ENCODE measurements around the gene MEG3.

MEG3 gene

GRCh38 chr14:100851586-100851916, 25.6 kb downstream of the MEG3 start:
- no peak for DNase-seq

DNA sequence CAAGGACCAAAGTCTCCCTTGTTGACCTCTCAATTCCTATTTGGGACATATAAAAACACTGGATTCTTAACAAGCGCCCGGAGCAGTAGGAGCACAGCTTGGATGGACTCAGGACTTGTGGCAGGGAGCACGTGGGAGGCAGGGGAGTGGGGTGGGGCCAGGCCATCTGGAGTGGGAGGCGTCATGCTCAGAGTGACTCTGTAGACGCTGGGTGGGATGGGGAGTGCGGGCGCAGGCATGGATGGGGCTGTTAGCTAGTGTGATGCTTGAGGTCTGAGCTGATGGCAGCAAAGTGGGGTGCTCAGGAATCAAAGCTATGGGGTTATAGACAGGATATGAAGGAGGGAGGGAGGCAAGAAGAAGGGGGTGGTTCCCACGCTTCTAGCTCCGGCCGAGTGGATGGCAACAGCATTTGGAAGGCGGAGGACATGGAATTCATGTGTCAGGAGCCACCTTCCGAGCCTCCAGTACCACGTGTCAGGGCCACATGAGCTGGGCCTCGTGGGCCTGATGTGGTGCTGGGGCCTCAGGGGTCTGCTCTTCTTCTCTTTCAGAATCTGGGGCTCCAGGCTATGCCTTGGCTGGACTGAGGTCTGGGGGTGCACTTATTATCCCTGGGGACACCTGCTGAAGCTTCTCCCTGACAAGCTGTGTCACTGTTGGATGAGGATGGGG, 26.2 kb downstream of the MEG3 start:
- no peak for DNase-seq

DNA sequence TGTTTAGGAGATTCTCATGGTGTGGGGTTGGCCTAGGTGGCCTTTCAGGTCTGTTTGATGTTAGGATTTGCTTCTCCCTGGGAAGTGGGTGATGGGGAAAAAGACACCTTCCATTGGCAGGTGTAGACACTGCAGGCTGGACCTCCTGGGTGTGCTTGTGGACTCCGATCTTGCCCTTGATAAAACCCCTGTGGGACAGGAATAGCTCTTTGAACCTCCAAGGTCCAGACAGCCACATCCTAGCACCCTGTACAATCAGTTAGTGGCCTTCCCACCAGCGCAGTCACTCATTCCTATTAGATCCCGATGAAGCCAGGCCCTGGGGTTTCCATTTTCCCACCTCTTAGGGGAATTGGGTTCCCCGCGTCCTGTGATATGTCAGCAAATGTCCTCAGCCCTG, 28.5 kb downstream of the MEG3 start:
- no peak for DNase-seq

DNA sequence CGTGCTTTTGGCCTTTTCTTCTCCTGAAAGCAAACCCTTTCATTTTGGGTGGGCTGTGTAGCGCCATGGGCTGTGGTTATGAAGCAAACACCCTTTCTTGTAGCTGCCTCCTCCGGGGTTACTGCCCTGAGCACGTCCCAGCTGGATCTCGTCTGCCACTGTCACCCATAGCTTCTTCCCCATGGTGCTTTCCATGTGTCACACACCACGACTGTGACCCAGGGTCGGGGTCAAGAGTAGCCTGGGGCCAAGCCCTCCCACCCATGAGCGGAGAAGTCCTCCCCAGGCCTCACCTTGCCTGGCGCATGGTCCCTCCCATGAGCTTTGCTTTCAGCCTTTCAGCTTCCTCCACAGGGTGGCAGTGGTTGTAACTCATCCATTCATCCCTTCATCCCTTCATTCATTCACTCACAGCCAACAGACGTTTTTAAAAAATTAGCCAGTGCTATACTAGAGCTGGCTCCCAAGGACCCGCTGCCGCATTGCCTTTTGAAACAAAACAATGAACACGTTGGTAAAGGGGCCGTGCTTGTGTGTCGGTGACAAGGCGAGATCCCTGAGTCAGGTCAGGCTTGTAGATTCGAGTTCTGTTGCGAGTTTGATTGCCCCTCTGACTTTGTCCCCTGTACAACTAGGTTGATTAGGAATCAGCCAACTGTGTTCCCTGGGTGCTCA, 29.5 kb downstream of the MEG3 start:
- no peak for DNase-seq

- DNase-seq: no peak
These were observed 30.4 kb downstream of the MEG3 start for GRCh38 chr14:100856056-100856950.

DNA sequence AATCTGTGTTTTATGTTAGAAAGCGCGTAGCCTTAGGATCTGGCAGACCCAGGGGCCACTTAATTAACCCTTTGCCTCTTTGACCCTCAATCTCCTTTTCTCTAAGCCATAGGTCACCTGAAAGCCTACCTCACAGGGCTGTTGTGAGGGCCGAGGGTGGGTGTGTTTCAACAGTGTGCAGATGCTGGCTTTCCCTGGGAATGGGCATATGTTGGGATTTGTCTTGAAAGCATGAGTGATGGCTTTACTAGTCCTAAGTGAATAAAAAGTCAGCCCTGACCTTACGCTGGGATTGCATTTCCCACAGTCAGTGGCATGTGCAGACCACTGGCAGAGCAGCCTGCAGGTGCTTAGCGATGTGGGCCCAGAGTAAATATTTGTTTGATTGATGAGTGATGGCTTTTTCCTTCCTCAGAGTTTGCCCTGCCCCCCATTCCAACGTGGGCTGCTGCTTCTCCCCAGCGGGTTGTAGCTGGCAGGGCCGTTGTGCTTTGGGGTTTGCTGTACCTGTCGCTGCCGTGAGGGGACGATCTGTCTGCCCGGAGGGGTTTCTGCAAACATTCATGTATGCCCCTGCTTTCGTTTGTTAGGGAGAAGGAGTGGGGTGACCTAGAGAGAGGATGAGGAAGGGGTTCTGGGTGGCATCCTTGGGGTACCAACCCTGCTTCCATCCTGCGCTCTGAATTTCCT, 31.5 kb downstream of the MEG3 start:
- DNase-seq: no peak

DNA sequence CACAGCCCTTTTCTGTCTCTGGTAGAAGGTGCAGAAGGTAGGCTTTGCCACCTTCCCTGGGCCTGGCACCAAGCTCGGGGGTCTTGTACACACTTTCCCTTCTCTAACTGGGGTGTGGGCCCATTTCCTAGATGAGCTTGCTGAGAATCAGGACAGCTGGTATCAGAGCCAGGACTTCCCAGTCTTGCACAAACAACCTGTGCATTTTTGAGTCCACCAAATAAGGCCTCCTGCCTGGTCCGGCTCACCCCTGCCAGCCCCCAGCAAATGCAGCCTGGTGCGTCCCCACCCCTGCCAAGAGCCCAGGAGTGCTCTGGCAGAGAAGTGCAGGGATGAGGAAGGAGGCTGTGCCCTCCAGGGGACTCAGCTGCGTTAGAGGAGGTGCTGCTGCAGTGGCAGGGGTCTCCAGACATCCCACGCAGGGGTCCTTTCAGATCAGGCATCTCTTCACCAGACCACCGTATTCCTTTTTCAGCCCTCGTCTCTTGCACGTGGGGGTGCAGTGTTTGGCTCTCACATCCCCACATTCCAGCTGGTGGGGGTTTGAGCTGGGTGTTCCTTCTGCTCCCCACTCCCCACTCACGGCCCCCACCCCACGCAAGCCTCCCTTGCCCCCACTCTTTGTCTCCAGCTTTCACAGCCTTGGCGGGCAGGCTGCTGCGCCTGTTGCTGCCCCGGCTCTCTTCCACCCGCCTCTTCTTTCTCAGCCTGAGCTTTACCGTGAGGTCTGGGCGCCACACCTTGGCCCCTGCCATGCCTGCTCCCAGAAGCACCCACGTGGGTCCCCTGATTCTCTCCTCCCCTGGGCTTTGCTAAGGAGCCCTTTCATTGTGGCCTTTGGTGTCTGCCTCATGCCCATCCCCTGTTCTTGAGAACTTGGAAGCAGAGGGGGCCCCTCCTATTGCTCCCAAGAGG, 32.3 kb downstream of the MEG3 start:
- no peak for DNase-seq

GRCh38 chr14:100858838-100859220, 32.9 kb downstream of the MEG3 start:
- no peak for DNase-seq

GRCh38 chr14:100859781-100860180, 33.9 kb downstream of the MEG3 start:
- no peak for DNase-seq

DNA sequence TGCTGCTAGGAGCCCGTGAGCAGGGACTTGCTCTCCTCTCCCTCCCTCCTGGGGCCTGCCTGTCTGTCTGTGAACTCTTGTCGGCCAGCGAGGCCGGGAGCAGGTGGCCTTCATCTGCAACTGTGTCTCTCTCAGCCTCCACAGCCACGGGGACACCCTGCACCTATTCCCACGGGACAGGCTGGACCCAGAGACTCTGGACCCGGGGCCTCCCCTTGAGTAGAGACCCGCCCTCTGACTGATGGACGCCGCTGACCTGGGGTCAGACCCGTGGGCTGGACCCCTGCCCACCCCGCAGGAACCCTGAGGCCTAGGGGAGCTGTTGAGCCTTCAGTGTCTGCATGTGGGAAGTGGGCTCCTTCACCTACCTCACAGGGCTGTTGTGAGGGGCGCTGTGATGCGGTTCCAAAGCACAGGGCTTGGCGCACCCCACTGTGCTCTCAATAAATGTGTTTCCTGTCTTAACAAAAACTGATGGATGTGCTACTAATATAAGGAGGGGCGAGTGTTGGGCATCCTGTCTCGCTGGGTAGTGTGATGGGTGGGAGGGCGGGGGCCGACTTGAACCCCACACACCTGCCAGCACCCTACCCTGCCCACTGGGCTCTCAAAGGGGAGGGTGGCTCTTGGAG, 34.8 kb downstream of the MEG3 start:
- DNase-seq: no peak

GRCh38 chr14:100861188-100861936, 35.4 kb downstream of the MEG3 start:
- no peak for DNase-seq

DNA sequence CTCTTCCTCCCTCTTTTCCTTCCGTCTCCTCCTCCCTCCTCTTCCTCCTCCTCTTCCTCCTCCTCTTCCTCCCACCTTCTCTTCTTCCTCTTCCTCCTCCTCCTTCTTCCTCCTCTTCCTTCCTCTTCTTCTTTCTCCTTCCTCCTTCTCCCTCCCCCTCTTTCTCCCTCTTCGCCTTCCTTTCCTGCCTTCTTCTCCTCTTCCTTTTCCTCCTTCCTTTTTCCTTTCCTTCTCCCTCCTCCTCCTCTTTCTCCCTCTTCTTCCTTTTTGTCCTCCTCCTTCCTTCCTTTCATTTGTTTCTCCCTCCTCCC, 36.0 kb downstream of the MEG3 start:
- DNase-seq: no peak

DNA sequence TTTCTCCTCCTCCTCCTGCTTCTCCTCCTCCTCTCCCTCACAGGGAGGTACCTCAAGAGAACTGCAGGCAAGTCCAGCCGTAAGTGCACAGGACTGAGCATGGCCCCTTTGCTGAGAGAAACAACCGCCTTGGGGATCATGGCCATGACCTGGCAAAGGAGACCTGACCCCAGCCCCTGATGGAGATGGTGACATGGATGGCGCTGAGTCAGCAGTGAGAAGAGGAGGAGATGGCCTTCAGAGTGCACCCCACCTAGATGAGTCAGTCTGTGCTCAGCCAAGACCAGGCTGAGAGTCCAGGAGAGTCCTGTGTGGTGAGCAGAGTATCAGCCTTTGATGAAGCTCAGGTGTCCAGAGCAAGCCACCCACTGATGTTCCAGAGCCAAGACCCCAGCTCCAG, 36.4 kb downstream of the MEG3 start:
- no peak for DNase-seq

GRCh38 chr14:100862793-100863192, 36.9 kb downstream of the MEG3 start:
- no peak for DNase-seq

GRCh38 chr14:100864206-100864605, 38.3 kb downstream of the MEG3 start:
- DNase-seq: no peak

DNA sequence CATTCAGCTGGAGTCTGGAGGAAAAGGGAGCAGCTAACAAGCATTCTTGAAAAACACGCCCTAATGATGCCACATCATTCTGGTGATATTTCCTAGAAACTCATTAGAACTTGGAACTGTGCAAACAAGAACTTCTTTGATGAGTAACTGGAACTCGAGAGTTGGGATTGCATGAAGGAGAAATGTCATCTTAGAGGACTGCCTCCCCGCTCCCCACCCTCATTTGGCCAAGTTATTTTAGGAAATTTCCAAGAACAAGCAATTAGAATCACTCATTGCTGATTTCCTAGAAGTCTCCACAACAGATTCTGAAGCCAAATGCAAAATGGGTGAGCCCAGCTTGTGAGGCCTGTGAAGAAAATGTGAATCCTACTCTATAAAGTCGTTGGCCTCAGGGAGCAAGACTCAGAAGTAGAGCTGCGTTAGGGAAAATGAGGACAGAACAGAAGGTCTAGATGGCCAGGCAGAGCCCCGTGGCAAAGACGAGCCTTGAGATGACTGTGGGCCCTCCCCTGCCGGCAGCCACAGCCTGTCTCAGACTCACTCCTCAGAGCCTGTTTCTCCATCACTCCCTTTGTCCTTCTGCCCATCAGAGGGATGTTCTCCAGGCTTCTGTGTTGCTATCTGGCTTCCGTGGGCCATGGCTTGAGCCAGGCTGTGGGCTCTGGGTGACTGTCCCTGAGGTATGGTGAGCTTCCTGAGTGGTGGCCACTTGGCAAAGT, 39.2 kb downstream of the MEG3 start:
- DNase-seq: no peak

DNA sequence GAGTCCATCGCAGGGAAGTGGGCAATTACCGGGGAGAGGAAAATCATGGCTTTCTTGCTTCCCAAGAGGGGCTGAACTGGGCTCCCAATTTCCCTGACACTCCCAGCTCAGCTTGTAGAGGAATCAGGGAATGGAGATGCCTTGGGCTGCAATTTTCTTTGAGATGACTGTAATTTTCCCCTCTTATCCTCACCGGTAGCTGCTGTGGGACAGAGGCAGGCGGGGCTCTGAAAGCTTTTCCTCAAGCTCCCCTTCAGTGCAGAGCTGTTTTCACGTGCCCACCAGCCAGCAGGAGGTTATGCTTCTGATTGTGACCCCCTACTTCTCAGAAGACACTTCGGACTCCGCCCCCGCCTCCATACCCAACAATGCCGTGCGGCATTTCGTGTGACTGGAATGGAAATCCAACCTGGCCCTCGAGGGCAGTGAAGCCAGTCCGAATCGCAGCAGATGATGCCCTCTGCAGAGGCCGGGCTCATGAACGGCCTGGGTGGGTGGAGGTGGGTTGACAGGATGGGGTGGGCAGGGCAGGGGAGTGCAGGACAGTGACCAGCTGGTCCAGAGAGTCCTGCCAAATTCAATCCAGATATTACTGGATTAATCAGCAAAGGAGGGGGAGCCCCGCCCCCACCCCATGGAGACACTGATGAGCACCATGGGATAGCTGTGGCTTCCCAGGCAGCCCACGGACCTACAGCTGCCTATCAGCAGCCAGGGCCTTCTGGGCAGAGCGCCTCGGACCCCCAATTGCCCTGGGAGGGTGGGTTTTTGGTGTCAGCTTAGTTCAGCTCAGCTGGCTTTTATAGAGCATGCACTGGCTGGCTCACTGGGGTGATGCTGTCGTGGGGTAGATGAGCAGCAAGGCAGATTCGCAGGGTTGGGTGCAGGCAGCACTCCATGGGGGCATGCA, 40.0 kb downstream of the MEG3 start:
- DNase-seq: no peak

GRCh38 chr14:100866666-100867630, 41.0 kb downstream of the MEG3 start:
- no peak for DNase-seq

All from NCI-H2081 treated with DMSO at 0.1 percent for 48 hours (cell line).